ENCODE results near the gene UGT1A3.
"Not testable (repeated sequence)": the region's sequence is repeated elsewhere in the genome, so short reads cannot be mapped to it uniquely, and the experiment has no call there.

UGT1A3 gene

GRCh38 chr2:233707940-233708644 is 20.8 kb upstream of the UGT1A3 start:
- DNase-seq (ENCODE audit: low read depth in 2 of 2), result no peak

GRCh38 chr2:233708942-233709341 is 19.9 kb upstream of the UGT1A3 start:
- no peak for DNase-seq (ENCODE audit: low read depth in 2 of 2)

DNA sequence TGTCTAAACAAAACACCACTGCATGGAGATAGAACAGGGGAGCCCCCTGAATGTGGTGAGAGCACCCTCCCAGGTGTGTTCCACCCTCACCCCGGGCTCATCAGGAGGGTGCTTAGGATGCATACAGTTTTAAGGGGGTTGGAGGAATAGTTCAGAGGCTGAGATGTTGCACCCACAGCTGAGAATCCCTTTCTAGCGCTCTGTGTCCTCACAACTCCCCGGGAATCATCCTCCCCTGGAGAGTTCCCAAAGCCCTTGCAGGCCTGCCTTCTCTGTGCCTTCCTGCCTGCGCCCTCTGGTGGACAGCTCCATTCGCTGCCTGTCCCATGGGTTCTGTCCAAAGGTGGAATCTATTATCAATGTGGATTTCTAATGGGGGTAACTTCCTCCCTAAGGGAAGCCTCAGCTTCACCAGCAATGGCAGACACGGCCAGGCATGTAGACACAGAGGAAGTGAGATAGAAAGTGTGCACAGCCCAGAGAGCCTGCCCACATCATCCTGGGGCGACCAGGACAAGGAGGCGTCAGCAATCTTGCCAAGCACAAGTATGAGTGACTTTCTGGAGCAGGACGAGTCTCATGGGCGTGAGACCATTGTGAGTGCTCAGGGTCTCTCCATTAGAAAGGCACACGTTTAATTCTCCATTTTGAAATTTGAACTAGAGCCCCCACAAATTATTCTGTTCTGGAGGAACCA is 17.4 kb upstream of the UGT1A3 start:
- DNase-seq (ENCODE audit: low read depth in 2 of 2), result peak; percentile 31 to 41

DNA sequence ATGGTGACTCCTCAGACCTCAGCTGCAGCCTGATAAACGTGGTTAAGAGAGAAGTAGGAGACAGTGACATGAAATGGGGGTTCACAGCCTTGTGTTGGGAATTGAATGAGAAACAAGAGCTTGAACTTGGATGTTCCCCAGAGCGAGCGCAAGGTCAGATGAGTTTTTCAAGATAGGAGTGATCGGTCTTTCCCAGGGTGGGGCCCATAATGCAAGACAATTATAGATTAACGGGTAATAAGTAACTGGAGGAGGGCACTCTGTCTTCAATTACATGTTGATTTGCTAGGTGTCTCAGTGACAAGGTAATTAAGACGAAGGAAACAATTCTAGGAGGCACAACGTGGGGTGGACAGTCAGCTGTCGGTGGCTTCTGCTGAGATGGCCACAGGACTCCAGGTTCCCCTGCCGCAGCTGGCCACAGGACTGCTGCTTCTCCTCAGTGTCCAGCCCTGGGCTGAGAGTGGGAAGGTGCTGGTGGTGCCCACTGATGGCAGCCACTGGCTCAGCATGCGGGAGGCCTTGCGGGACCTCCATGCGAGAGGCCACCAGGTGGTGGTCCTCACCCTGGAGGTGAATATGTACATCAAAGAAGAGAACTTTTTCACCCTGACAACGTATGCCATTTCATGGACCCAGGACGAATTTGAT is 16.1 kb upstream of the UGT1A3 start, which contains the start of gene UGT1A5:
TSS of gene UGT1A5 (plus strand) at position 297 of the 651 bp plus-strand sequence. CDS start at position 382, 85 bp downstream.
- DNase-seq (ENCODE audit: low read depth in 2 of 2), result no peak

- DNase-seq (ENCODE audit: low read depth in 2 of 2), result no peak
Observed at GRCh38 chr2:233713262-233713615, 15.6 kb upstream of the UGT1A3 start.

DNA sequence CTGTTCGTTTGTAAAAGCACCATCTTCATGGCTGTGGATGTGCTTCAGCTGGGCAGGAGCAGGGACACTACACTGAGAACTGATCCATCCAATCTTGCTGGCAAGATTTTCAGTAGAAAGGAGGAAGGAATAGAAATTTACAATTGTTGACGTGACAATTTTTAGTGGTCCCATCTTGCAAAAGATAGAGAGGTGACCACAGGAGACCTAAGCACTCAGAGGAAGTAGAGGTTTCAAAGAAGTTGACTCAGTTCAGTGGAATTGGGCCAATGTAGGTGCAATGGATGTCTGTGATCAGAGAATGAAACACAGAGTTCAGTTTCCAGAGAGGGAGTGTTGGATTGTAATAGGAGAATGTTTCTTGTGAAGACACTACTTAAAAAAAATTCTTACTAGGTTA is 14.7 kb upstream of the UGT1A3 start:
- no peak for DNase-seq (ENCODE audit: low read depth in 2 of 2)

DNA sequence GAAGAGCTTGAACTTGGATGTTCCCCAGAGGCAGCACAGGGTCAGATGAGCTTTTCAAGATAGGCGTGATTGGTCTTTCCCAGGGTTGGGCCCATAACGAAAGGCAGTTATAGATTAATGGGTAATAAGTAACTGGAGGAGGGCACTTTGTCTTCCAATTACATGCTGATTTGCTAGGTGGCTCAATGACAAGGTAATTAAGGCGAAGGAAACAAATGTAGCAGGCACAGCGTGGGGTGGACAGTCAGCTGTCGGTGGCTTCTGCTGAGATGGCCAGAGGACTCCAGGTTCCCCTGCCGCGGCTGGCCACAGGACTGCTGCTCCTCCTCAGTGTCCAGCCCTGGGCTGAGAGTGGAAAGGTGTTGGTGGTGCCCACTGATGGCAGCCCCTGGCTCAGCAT is 10.3 kb upstream of the UGT1A3 start, which contains the start of gene UGT1A4:
TSS of gene UGT1A4 (plus strand) at position 185 of the 400 bp plus-strand sequence. CDS start at position 270, 85 bp downstream.
- no peak for DNase-seq (ENCODE audit: low read depth in 2 of 2)

DNA sequence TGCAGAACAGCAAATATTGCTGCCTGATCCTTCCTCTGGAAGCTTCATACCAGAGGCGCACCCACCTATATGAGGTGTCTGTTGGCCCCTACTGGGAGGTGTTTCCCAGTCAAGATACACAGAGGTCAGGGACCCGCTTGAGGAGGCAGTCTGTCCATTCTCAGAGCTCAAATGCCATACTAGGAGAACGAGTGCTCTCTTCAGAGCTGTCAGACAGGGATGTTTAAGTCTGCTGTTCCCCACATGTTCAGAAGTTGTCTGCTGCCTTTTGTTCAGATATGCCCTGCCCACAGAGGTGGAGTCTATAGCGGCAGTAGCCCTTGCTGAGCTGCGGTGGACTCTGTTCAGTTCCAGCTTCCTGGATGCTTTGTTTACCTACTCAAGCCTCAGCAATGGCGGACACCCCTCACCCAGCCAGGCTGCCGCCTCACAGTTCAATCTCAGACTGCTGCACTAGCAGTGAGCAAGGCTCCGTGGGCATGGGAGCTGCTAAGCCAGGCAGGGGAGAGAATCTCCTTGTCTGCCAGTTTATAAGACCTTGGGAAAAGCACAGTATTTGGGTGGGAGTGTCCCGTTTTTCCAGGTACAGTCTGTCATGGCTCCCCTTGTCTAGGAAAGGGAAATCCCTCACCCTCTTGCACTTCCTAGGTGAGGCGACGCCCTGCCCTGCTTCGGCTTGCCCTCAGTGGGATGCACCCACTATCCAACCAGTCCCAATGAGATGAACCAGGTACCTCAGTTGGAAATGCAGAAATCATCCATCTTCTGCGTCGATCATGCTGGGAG is 8.2 kb downstream of the UGT1A3 start:
- DNase-seq (ENCODE audit: low read depth in 2 of 2), result not testable (repeated sequence)

DNA sequence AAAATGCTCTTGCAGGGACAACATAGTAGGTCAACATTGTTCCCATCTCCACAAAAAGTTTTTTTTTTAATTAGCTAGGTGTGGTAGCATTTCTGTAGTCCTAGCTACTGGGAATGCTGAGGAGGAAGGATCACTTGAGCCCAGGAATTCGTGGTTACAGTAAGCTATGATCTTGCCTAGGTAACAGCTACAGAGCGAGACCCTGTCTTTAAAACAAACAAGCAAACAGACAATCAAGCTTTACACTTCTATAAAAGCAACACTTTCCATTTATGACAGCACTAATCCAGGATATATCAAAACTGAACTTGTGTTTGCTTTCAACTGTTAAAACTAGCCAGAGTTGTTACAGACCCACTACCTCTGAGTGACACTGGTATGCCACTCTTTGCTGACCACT is 12.0 kb downstream of the UGT1A3 start:
- DNase-seq (ENCODE audit: low read depth in 2 of 2), result no peak

DNA sequence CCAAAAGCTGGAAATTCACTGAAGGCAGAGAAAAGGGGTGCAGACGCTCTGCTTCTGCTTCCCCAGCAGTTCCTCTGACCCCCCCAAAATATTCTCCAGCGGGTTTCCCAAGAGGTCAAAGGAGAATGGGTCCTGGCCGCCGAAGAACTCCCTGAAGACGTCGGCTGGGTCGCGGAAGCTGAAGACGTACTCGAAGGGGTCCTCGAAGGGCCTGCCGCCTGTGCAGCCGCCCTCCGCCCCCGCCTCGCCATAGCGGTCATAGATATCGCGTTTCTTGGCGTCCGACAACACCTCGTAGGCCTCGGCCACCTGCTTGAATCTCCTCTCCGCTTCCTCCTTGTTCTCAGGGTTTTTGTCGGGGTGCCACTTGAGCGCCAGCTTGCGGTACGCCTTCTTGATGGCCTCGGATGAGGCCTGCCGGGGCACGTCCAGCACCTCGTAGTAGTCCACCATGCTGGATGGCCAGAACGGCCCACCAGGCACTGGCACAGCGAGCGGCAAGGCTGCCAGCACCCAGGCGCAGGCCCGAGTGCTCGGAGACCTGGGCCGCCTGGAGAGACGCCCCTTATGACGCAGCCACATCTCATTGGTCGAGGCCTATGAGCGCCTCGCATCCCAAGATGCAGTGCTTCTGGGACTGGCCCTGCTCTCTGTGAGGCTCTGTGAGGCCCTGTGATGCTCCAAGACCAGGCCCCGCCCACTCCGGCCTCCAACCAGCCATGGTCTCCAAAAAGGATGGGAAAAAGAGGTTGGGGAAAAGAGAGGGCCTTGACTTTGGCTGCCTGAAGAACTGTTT is 14.8 kb downstream of the UGT1A3 start:
- DNase-seq (ENCODE audit: low read depth in 2 of 2), result no peak

GRCh38 chr2:233745073-233745755 is 16.4 kb downstream of the UGT1A3 start:
- no peak for DNase-seq (ENCODE audit: low read depth in 2 of 2)

DNA sequence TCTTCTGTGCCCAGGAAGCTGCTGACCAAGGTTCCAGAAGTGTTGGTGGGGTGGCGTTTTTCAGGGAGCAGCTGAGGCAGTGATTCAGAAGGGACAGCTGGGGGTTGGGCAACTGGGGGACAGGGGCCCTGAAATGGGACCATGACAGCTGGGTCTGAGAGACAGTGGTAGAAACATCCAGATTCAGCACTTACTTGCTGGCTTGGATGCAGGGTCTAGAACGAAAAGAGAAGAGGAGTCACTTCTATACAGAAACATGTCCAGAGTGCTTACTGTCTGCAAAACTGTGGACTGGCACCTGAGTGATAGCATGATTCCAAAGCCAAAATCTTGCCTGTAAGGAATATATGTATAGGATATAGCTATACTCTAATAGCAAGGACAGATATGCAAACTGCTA is 17.0 kb downstream of the UGT1A3 start:
- DNase-seq (ENCODE audit: low read depth in 2 of 2), result not testable (repeated sequence)

GRCh38 chr2:233746475-233747282 is 17.8 kb downstream of the UGT1A3 start:
- DNase-seq (ENCODE audit: low read depth in 2 of 2), result no peak

GRCh38 chr2:233747283-233747544 is 18.4 kb downstream of the UGT1A3 start:
- DNase-seq (ENCODE audit: low read depth in 2 of 2), result no peak

DNA sequence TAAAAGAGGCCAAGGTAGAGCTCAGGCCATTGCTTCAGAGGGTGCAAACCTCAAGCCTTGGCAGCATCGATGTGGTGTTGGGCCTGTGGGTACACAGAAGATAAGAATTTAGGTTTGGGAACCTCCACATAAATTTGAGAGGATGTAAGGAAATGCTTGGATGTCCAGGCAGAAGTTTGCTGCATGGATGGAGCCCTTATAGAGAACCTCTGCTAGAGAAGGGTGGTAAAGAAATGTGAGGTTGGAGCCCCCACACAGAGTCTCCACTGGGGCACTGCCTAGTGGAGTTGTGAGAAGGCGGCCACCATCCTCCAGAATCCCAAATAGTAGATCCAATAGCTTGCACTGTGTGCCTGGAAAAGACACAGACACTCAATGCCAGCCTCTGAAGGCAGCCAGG is 21.8 kb downstream of the UGT1A3 start:
- DNase-seq (ENCODE audit: low read depth in 2 of 2), result not testable (repeated sequence)

- DNase-seq (ENCODE audit: low read depth in 2 of 2), result not testable (repeated sequence)
Observed at GRCh38 chr2:233751212-233752009, 22.6 kb downstream of the UGT1A3 start.

GRCh38 chr2:233754872-233755611 is 26.2 kb downstream of the UGT1A3 start:
- no peak for DNase-seq (ENCODE audit: low read depth in 2 of 2)

- DNase-seq (ENCODE audit: low read depth in 2 of 2), result no peak
Observed at GRCh38 chr2:233756429-233757081, 27.7 kb downstream of the UGT1A3 start.

All from stimulated activated CD8-positive, alpha-beta memory T cell treated with anti-CD3 and anti-CD28 coated beads, Interleukin-7, amount 100 ng/mL, for 4 hours (primary cell).